Central memory CD4-positive, alpha-beta T cell (primary cell): ENCODE results near the gene STRIP1.
"Not testable (repeated sequence)": the region's sequence is repeated elsewhere in the genome, so short reads cannot be mapped to it uniquely, and the experiment has no call there.

Experiments used
- DNase-seq: peaks from one replicate; pipeline ENCODE4 v3.0.0; 2022

STRIP1 gene

GRCh38 chr1:110011527-110012041 is 22.8 kb upstream of the STRIP1 start:
- peak; percentile 10 for DNase-seq

- DNase-seq, result no peak
Measured at GRCh38 chr1:110012100-110012780, 22.2 kb upstream of the STRIP1 start.

- DNase-seq, result no peak
Measured at GRCh38 chr1:110017792-110018191, 16.6 kb upstream of the STRIP1 start.

- DNase-seq, result no peak
Measured at GRCh38 chr1:110018396-110018795, 16.0 kb upstream of the STRIP1 start.

GRCh38 chr1:110019770-110020169 is 14.7 kb upstream of the STRIP1 start:
- no peak for DNase-seq

- no peak for DNase-seq
Measured at GRCh38 chr1:110021285-110021684, 13.1 kb upstream of the STRIP1 start.

- DNase-seq, result no peak
Measured at GRCh38 chr1:110024613-110025012, 9.8 kb upstream of the STRIP1 start.

GRCh38 chr1:110030687-110031086 is 3.7 kb upstream of the STRIP1 start:
- DNase-seq, result not testable (repeated sequence)

GRCh38 chr1:110032327-110032726 is 2.1 kb upstream of the STRIP1 start:
- DNase-seq, result no peak

GRCh38 chr1:110033421-110033820 is 1.0 kb upstream of the STRIP1 start:
- DNase-seq, result no peak

GRCh38 chr1:110034040-110034450 is 379 bp upstream of the STRIP1 start:
- DNase-seq, result no peak

- DNase-seq, result no peak
Measured at GRCh38 chr1:110035236-110035752, 870 bp downstream of the STRIP1 start.

GRCh38 chr1:110038271-110038670 is 3.8 kb downstream of the STRIP1 start:
- no peak for DNase-seq

- DNase-seq, result no peak
Measured at GRCh38 chr1:110039641-110040040, 5.2 kb downstream of the STRIP1 start.

GRCh38 chr1:110040548-110040947 is 6.1 kb downstream of the STRIP1 start:
- no peak for DNase-seq

GRCh38 chr1:110043016-110043415 is 8.6 kb downstream of the STRIP1 start:
- no peak for DNase-seq

GRCh38 chr1:110047463-110047862 is 13.0 kb downstream of the STRIP1 start:
- DNase-seq, result no peak

GRCh38 chr1:110048240-110048639 is 13.8 kb downstream of the STRIP1 start:
- no peak for DNase-seq

GRCh38 chr1:110048923-110049601 is 14.6 kb downstream of the STRIP1 start:
- DNase-seq, result no peak

- DNase-seq, result no peak
Measured at GRCh38 chr1:110049801-110050601, 15.6 kb downstream of the STRIP1 start.

- no peak for DNase-seq
Measured at GRCh38 chr1:110050602-110051261, 16.3 kb downstream of the STRIP1 start.

- DNase-seq, result no peak
Measured at GRCh38 chr1:110051262-110051648, 16.8 kb downstream of the STRIP1 start.
